GM12801 (cell line): ENCODE results near the gene ZBTB26.

Experiments
- TF ChIP-seq, protein P1 (sequence below): IDR thresholded peaks from one replicate; pipeline ENCODE4 v1.5.1; 2011; ENCODE audit warnings: control low read depth; ENCODE audit not compliant: insufficient read length; ENCODE audit errors: extremely low read depth

Gene ZBTB26

DNA sequence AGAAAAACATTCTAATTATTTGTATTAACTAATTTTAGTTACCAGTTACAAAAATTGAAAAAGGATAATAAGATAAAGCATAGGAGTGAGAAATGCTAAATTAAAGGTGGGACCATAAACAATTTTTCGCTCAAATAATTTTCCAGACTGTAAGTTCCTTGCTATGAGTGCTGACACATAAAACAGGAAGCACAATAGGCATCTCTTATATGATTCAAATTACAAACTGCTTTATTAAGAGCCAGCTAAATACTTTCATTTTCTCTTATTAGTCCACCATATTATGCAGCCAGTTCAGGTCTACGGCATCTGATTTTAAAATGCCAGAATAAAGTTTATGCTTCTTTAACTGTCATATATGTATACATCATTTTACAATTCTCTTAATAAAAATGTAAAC lies 30.5 kb downstream of the ZBTB26 start:
- TF ChIP-seq, protein P1, sequence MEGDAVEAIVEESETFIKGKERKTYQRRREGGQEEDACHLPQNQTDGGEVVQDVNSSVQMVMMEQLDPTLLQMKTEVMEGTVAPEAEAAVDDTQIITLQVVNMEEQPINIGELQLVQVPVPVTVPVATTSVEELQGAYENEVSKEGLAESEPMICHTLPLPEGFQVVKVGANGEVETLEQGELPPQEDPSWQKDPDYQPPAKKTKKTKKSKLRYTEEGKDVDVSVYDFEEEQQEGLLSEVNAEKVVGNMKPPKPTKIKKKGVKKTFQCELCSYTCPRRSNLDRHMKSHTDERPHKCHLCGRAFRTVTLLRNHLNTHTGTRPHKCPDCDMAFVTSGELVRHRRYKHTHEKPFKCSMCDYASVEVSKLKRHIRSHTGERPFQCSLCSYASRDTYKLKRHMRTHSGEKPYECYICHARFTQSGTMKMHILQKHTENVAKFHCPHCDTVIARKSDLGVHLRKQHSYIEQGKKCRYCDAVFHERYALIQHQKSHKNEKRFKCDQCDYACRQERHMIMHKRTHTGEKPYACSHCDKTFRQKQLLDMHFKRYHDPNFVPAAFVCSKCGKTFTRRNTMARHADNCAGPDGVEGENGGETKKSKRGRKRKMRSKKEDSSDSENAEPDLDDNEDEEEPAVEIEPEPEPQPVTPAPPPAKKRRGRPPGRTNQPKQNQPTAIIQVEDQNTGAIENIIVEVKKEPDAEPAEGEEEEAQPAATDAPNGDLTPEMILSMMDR = no peak

- TF ChIP-seq, protein P1 = no peak
Measured at GRCh38 chr9:122897969-122898368, 33.3 kb downstream of the ZBTB26 start.

- TF ChIP-seq, protein P1 = no peak
Measured at GRCh38 chr9:122888480-122888879, 42.8 kb downstream of the ZBTB26 start.

DNA sequence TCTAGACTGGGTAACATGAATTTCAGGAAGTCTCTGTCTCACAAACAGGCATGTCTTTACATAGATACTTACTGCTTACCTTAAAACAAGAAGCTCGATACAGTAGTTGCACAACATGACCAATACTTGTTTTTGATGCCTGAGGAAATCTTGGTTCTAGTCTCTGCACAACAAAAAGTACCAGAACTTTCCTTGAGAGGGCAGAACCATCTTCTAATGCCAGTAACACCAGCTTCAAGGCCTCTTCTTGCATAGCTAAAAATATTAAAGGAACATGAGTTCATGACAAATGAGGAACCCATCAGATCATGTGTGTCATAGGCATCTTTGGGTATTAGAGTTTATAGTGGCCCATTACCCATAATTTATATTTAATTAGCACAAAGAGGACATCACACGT lies 48.2 kb downstream of the ZBTB26 start:
- TF ChIP-seq, protein P1 = no peak

DNA sequence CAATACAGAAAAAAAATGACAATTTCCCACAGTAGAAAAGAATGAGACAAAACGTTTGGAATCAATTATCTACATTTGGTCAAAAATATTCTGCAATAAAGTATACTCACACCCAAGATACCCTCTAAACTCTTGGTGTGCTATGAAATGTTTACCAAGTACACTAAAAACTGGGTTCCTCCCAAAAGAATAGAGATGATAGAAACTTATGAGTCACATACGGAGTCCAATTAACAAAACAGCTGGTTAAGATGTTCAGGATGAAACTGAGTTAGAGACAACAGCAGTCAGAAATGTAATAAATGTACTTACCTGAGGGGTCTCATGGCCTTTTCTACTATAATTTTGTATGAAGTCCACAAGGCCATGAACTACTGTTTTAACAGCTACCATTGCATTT lies 51.9 kb downstream of the ZBTB26 start:
- TF ChIP-seq, protein P1 = no peak

GRCh38 chr9:122875523-122875922 lies 55.8 kb downstream of the ZBTB26 start:
- TF ChIP-seq, protein P1 = no peak

- TF ChIP-seq, protein P1 = no peak
Measured at GRCh38 chr9:122866079-122866478, 65.2 kb downstream of the ZBTB26 start.
